Esophagus muscularis mucosa (tissue), 4 donors: ENCODE results near the gene APBB1. TPM values are rescaled to one million over a fixed set of nuclear protein-coding genes. Genes with fewer than 3 reads are reported as not detected.

Source experiments
- DNase-seq: peaks from one replicate; pipeline ENCODE4 v3.0.0-alpha.2; 2017; ENCODE audit errors: extremely low spot score
- H3K27ac ChIP-seq, 4 donors: fragments of 200-600 bp; sonication (generic); replicated peaks in 1 of 4; 1 replicate in 3 of 4; 2 replicates in 1 of 4; pipeline ENCODE4 v1.5.1; 2016 to 2019; ENCODE audit warnings: mild to moderate bottlenecking in 1 of 4
- H3K27me3 ChIP-seq, 4 donors: fragments of 200-600 bp; sonication (generic); one replicate each; pipeline versions ENCODE4 v1.5.1 to v1.6.0; 2016 to 2019
- H3K36me3 ChIP-seq, 4 donors: fragments of 200-600 bp; sonication (generic); one replicate each; pipeline ENCODE4 v1.5.1; 2016 to 2019
- H3K4me1 ChIP-seq, 4 donors: fragments of 200-600 bp; sonication (generic); one replicate each; pipeline ENCODE4 v1.5.1; 2016 to 2019
- H3K4me3 ChIP-seq, 4 donors: fragments of 200-600 bp; sonication (generic); 1 replicate in 2 of 4; 2 replicates in 2 of 4; pipeline ENCODE4 v1.5.1; 2016 to 2019; ENCODE audit warnings: mild to moderate bottlenecking in 4 of 4, moderate library complexity in 1 of 4
- H3K9me3 ChIP-seq, 4 donors: fragments of 200-600 bp; sonication (generic); 1 replicate in 3 of 4; 2 replicates in 1 of 4; pipeline ENCODE4 v1.5.1; 2016 to 2019
- EP300 ChIP-seq: sonication (generic); formaldehyde crosslinking; IDR thresholded peaks from one replicate; pipeline ENCODE4 v1.6.1; 2017; ENCODE audit warnings: antibody characterized with exemption
- POLR2A ChIP-seq: fragments of 450-650 bp; IDR thresholded peaks from one replicate; pipeline ENCODE4 v1.6.1; 2017; ENCODE audit warnings: antibody characterized with exemption, moderate library complexity, mild to moderate bottlenecking, low read depth
- POLR2AphosphoS5 ChIP-seq, 2 donors: sonication (generic); formaldehyde crosslinking; IDR thresholded peaks; one replicate each; pipeline ENCODE4 v1.6.1; 2017; ENCODE audit warnings: antibody characterized with exemption in 2 of 2
- WGBS: methylation state at CpG from one replicate; pipeline ENCODE4 v1.1.5; 2018; 5-methylcytosine and 5-hydroxymethylcytosine counted together
- intact Hi-C: fragments of 100-400 bp; cut with DNase I; formaldehyde crosslinking; loops from one replicate; pipeline ENCODE4 v1.15.1; 2023
- total RNA-seq, 4 donors: library from RNA; depleted of rRNA; stranded (reverse); fragments of >200 nt; gene quantifications; one replicate each; pipeline versions ENCODE4 v1.1.0 to v1.2.1, GENCODE V29; 2016
- TF ChIP-seq, protein P1 (sequence below), 3 experiments: fragments of 200-600 bp in 2 of 3; fragments of 450-650 bp in 1 of 3; sonication (generic) in 2 of 3; IDR thresholded peaks; one replicate each; pipeline ENCODE4 v1.5.1; 2017 to 2019; ENCODE audit warnings: antibody characterized with exemption in 3 of 3, mild to moderate bottlenecking in 2 of 3, moderate library complexity in 1 of 3

The APBB1 gene
- total RNA-seq, 4 donors from 2014 or later, result 63.1 to 166 (median 109) TPM

DNA sequence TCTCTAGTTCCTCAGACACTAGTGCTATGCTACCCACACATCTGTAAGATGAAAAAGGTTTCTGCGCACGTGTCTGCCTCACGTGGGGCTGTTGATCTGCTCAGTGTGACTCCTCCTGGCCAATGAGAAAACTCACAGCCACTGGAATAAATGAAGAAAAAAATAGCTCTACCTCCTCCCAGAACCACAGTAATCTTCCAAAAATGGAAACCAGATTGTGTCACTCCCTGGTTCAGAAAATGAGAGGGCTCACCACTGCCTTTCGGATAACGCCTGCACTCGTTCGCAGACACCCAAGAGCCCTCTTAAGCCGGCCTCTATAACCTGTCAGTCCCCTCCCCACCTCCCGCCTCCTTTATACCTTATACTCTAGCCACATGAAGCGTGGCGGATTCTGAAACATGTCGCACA, 5.1 kb downstream of the APBB1 start:
- Histone ChIP-seq H3K27me3 (no peaks in the 10 kb centered on the region), H3K36me3 (peaks cover 9 to 27% (median 24%) of the 10 kb centered on the region in 4 donors), H3K27ac (peak overlapping the region in 2 of 4 donors; percentile 15 to 25), H3K4me3 (no peak overlapping the region), H3K4me1 (peaks cover 14 to 51% (median 38%) of the 10 kb centered on the region in 4 donors), H3K9me3 (no peaks in the 10 kb centered on the region)
- WGBS, result 79% methylated on average over 12 of the region's 12 CpGs
- no peak for DNase-seq
- TF ChIP-seq POLR2A (no peak), POLR2AphosphoS5 (IDR thresholded peaks at IDR 0.05) (no peak), EP300 (no peak)
- TF ChIP-seq, protein P1, sequence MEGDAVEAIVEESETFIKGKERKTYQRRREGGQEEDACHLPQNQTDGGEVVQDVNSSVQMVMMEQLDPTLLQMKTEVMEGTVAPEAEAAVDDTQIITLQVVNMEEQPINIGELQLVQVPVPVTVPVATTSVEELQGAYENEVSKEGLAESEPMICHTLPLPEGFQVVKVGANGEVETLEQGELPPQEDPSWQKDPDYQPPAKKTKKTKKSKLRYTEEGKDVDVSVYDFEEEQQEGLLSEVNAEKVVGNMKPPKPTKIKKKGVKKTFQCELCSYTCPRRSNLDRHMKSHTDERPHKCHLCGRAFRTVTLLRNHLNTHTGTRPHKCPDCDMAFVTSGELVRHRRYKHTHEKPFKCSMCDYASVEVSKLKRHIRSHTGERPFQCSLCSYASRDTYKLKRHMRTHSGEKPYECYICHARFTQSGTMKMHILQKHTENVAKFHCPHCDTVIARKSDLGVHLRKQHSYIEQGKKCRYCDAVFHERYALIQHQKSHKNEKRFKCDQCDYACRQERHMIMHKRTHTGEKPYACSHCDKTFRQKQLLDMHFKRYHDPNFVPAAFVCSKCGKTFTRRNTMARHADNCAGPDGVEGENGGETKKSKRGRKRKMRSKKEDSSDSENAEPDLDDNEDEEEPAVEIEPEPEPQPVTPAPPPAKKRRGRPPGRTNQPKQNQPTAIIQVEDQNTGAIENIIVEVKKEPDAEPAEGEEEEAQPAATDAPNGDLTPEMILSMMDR (IDR thresholded peaks at IDR 0.05), result no peak
- intact Hi-C loops, result no loop called here

- intact Hi-C loops, result no loop called here
- Histone ChIP-seq H3K27me3 (no peaks in the 10 kb centered on the region), H3K9me3 (no peaks in the 10 kb centered on the region), H3K4me3 (no peak overlapping the region), H3K4me1 (peaks cover 4 to 39% (median 22%) of the 10 kb centered on the region in 4 donors), H3K27ac (no peak overlapping the region), H3K36me3 (peaks cover 9 to 39% (median 27%) of the 10 kb centered on the region in 4 donors)
- no peak for TF ChIP-seq POLR2AphosphoS5 (IDR thresholded peaks at IDR 0.05)
- TF ChIP-seq POLR2A, result no peak
- TF ChIP-seq EP300, result no peak
- TF ChIP-seq, protein P1 (IDR thresholded peaks at IDR 0.05), result no peak
- DNase-seq, result no peak
- WGBS, result 89% methylated on average over 10 of the region's 10 CpGs
These were observed 7.3 kb downstream of the APBB1 start for GRCh38 chr11:6411594-6412031.

DNA sequence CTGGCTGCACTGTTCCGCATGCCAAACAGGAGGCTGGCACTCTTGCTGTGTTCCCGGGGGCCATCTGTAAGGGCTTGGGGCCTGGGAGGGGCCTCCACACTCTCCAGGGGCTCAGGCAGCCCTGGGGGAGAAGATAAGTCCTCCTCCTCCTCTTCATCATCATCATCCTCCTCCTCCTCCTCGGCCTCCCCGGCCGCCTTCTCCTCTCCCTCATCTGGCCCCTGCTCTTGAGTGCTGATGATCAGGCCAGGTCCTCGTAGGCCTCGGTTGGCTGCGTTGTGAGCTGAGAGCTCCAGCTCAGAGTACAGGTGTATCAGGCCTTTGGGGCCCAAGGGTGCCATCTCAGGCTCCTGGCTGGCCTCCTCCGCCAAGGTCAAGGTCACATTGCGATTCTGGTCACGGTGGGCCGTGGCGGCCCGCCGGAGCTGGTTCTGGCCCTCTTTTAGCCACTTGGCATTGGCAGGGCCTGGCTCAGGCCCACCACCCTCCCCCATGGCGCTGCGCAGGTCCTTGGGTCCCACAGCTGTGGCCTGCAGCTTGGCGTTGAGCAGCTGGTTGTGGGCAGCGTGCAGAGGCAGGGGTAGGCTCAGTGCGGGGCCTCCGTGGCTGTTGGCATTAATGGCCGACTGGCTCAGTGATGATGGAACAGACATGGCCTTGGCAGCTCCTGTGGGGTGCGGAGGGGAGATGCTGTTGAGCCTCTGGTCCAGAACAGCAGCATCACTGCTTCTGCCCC, 8.0 kb downstream of the APBB1 start:
- intact Hi-C loops, result no loop called here
- 96% methylated on average over 9 of the region's 23 CpGs for WGBS
- Histone ChIP-seq H3K27ac (no peak overlapping the region), H3K27me3 (no peaks in the 10 kb centered on the region), H3K4me1 (peaks cover 4 to 42% (median 19%) of the 10 kb centered on the region in 4 donors), H3K36me3 (peaks cover 9 to 39% (median 28%) of the 10 kb centered on the region in 4 donors), H3K9me3 (no peaks in the 10 kb centered on the region), H3K4me3 (no peak overlapping the region)
- no peak for DNase-seq
- TF ChIP-seq, protein P1 (IDR thresholded peaks at IDR 0.05), result no peak
- TF ChIP-seq EP300 (no peak), POLR2A (no peak)

- DNase-seq, result no peak
- H3K4me1 ChIP-seq, result peaks cover 0 to 29% (median 15%) of the 10 kb centered on the region in 4 donors
- TF ChIP-seq, protein P1 (IDR thresholded peaks at IDR 0.05), result no peak
- TF ChIP-seq EP300, result no peak
- no peak for TF ChIP-seq POLR2AphosphoS5 (IDR thresholded peaks at IDR 0.05)
- TF ChIP-seq POLR2A, result no peak
- H3K27me3 ChIP-seq, result no peaks in the 10 kb centered on the region
- intact Hi-C loops, result no loop called here
- H3K36me3 ChIP-seq, result peaks cover 23 to 67% (median 53%) of the 10 kb centered on the region in 4 donors
- WGBS, result 53% methylated on average over 2 of the region's 2 CpGs
- no peak overlapping the region for H3K27ac ChIP-seq
- no peak overlapping the region for H3K4me3 ChIP-seq
- H3K9me3 ChIP-seq, result no peaks in the 10 kb centered on the region
These were observed 12.5 kb downstream of the APBB1 start for GRCh38 chr11:6406370-6406769.
